Natural killer cell (primary cell): ENCODE measurements around the gene AKAP13. TPM values are rescaled to one million over a fixed set of nuclear protein-coding genes. Genes with fewer than 3 reads are reported as not detected.

ENCODE experiments used
- ATAC-seq, 3 donors: fragments of 150-1000 bp in 2 of 3; fragments of 200-7000 bp in 1 of 3; cut with Tn5 transposase; 1 replicate in 1 of 3; 2 replicates in 2 of 3; pipeline ENCODE4 v1.10.0; 2021; ENCODE audit warnings: mild to moderate bottlenecking in 2 of 3, moderate library complexity in 2 of 3
- DNase-seq, 2 donors: peaks; one replicate each; pipeline versions ENCODE4 v3.0.0 to v3.0.0-alpha.2; 2013 to 2021; ENCODE audit warnings: mixed read lengths in 1 of 2
- H3K27ac ChIP-seq: one replicate; pipeline ENCODE4 v1.5.1; 2013; ENCODE audit warnings: mild to moderate bottlenecking, low read length
- H3K27me3 ChIP-seq: one replicate; pipeline ENCODE4 v1.6.1; 2013; ENCODE audit warnings: low read length; ENCODE audit not compliant: control insufficient read depth, insufficient read depth
- H3K36me3 ChIP-seq: one replicate; pipeline ENCODE4 v1.6.1; 2013; ENCODE audit warnings: low read length; ENCODE audit not compliant: control insufficient read depth, insufficient read depth
- H3K4me1 ChIP-seq: one replicate; pipeline ENCODE4 v1.6.1; 2013; ENCODE audit warnings: low read length; ENCODE audit not compliant: control insufficient read depth, insufficient read depth
- H3K4me3 ChIP-seq: one replicate; pipeline ENCODE4 v1.5.1; 2013; ENCODE audit warnings: low read length
- H3K9me3 ChIP-seq: one replicate; pipeline ENCODE4 v1.6.1; 2013; ENCODE audit warnings: low read length; ENCODE audit not compliant: control insufficient read depth, insufficient read depth
- H3K27ac Mint-ChIP-seq, 2 donors: one replicate each; pipeline ENCODE4 v1.8.0; 2022; ENCODE audit warnings: mild to moderate bottlenecking in 2 of 2, mixed read lengths in 2 of 2, moderate library complexity in 1 of 2
- H3K27me3 Mint-ChIP-seq, 2 donors: one replicate each; pipeline ENCODE4 v1.8.0; 2022; ENCODE audit warnings: low read depth in 2 of 2, mixed read lengths in 2 of 2
- H3K36me3 Mint-ChIP-seq: one replicate; pipeline ENCODE4 v1.8.0; 2022; ENCODE audit warnings: mixed read lengths
- H3K4me1 Mint-ChIP-seq, 2 donors: one replicate each; pipeline ENCODE4 v1.8.0; 2022; ENCODE audit warnings: mixed read lengths in 2 of 2
- H3K4me3 Mint-ChIP-seq: one replicate; pipeline ENCODE4 v1.8.0; 2022; ENCODE audit warnings: mild to moderate bottlenecking, moderate library complexity, mixed read lengths
- H3K9me3 Mint-ChIP-seq, 2 donors: one replicate each; pipeline ENCODE4 v1.8.0; 2022; ENCODE audit warnings: mixed read lengths in 2 of 2
- whole genome bisulfite sequencing: methylation state at CpG from one replicate; pipeline ENCODE4 v1.1.7; 2013; ENCODE audit warnings: missing lambda C conversion rate; ENCODE audit not compliant: insufficient coverage; 5-methylcytosine and 5-hydroxymethylcytosine counted together
- intact Hi-C: fragments of 100-400 bp; cut with micrococcal nuclease; formaldehyde crosslinking; loops from one replicate; pipeline ENCODE4 v1.14.2; 2022
- total RNA-seq, 4 donors: library from RNA; stranded (reverse); fragments of 120-200 nt in 1 of 4; gene quantifications; one replicate each; pipeline versions ENCODE4 v1.2.3 to v1.2.4, GENCODE V29; 2013 to 2022
- TF ChIP-seq, protein P1 (sequence below): fragments of 200-600 bp; IDR thresholded peaks from one replicate; pipeline ENCODE4 v1.8.0; 2022; ENCODE audit warnings: antibody characterized with exemption

The AKAP13 gene
- total RNA-seq, 3 donors from 2014 or later (not counting 1 experiment from before 2014, with no cell fraction given) = 573 to 661 (median 647) TPM

DNA sequence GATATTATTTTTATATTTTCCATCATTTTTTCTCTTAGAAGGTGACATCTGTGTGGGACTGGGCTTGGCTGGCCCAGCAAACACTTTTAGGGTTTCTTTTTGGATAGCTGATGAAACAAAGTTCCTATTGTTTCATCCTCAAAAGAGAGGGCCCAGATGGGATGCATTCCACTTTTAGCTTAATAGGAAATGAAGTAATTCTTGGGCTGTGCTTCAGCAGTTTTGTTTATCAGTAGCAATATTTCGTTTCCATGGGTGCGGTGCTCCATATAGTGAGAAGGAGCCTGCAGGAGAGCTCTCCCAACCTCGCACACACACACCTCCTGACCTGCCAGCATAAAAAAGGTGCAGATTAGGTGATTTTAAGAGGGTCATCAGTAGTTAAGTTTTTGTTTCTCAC lies 147.5 kb downstream of the AKAP13 start:
- peaks cover 2% of the 10 kb centered on the region for H3K36me3 ChIP-seq
- no peak overlapping the region for H3K4me3 Mint-ChIP-seq
- no peaks in the 10 kb centered on the region for H3K9me3 ChIP-seq
- no peak for ATAC-seq
- no peaks in the 10 kb centered on the region for H3K27me3 ChIP-seq
- H3K4me3 ChIP-seq = no peak overlapping the region
- intact Hi-C loops = loop anchor here (1.0 kb wide), 1 partner anchor 12 kb away; no protein-coding TSS in a partner anchor
- no peaks in the 10 kb centered on the region for H3K27me3 Mint-ChIP-seq
- no peaks in the 10 kb centered on the region for H3K9me3 Mint-ChIP-seq
- WGBS = no CpG with 5 or more reads among the region's 3 CpGs
- H3K27ac Mint-ChIP-seq = no peak overlapping the region
- peaks cover 25 to 33% of the 10 kb centered on the region in 2 donors for H3K4me1 Mint-ChIP-seq
- no peaks in the 10 kb centered on the region for H3K36me3 Mint-ChIP-seq
- H3K4me1 ChIP-seq = peaks cover 8% of the 10 kb centered on the region
- no peak for DNase-seq
- TF ChIP-seq, protein P1, sequence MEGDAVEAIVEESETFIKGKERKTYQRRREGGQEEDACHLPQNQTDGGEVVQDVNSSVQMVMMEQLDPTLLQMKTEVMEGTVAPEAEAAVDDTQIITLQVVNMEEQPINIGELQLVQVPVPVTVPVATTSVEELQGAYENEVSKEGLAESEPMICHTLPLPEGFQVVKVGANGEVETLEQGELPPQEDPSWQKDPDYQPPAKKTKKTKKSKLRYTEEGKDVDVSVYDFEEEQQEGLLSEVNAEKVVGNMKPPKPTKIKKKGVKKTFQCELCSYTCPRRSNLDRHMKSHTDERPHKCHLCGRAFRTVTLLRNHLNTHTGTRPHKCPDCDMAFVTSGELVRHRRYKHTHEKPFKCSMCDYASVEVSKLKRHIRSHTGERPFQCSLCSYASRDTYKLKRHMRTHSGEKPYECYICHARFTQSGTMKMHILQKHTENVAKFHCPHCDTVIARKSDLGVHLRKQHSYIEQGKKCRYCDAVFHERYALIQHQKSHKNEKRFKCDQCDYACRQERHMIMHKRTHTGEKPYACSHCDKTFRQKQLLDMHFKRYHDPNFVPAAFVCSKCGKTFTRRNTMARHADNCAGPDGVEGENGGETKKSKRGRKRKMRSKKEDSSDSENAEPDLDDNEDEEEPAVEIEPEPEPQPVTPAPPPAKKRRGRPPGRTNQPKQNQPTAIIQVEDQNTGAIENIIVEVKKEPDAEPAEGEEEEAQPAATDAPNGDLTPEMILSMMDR = no peak
- no peak overlapping the region for H3K27ac ChIP-seq

DNA sequence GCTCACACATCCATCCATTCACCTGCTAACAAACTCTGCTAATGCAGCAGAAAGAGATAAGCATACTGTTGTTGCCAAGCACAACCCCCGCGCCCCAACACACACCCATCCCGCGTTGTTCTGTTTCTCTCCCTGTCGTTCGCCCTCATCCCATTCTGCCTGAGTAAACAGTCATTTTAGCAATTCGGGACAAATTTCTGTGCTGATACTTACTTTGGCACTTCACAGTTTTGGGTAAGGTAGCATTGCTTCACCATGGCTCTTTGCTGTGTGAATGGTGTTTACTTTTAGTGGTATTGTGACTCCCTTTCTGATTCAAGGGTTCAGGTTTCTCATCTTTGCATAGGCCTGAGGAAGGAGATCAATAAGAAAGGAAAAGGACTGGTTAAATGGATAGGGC lies 149.7 kb downstream of the AKAP13 start:
- TF ChIP-seq, protein P1 = no peak
- DNase-seq (no peak), ATAC-seq (no peak)
- Histone ChIP-seq H3K4me1 (peaks cover 20% of the 10 kb centered on the region), H3K27me3 (no peaks in the 10 kb centered on the region), H3K36me3 (peaks cover 2% of the 10 kb centered on the region), H3K27ac (no peak overlapping the region), H3K9me3 (no peaks in the 10 kb centered on the region), H3K4me3 (no peak overlapping the region)
- H3K4me3 Mint-ChIP-seq = no peak overlapping the region
- H3K27ac Mint-ChIP-seq = no peak overlapping the region
- H3K27me3 Mint-ChIP-seq = no peaks in the 10 kb centered on the region
- H3K9me3 Mint-ChIP-seq = no peaks in the 10 kb centered on the region
- WGBS = 96% methylated on average over 6 of the region's 7 CpGs
- no peaks in the 10 kb centered on the region for H3K36me3 Mint-ChIP-seq
- intact Hi-C loops = no loop called here
- peaks cover 33 to 42% of the 10 kb centered on the region in 2 donors for H3K4me1 Mint-ChIP-seq

DNA sequence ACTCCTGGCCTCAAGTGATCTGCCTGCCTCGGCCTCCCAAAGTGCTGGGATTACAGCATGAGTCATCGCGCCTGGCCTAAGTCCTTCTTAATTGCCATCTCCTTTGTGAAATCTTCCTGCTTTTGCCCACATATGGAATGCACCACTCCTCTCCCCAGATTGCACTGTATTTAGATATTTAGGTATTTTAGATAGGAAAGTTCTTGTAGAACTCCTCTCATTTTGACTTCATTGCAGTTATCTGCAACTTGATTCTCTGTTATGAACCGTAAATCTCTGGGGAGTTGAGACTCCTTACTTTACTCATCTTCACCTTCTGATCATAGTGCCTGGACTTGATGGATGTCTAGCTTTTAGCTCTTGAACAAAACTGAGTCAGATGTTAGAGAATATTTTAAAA lies 150.7 kb downstream of the AKAP13 start:
- Histone ChIP-seq H3K27me3 (no peaks in the 10 kb centered on the region), H3K9me3 (no peaks in the 10 kb centered on the region), H3K36me3 (peaks cover 2% of the 10 kb centered on the region), H3K4me1 (peaks cover 27% of the 10 kb centered on the region), H3K4me3 (no peak overlapping the region), H3K27ac (no peak overlapping the region)
- DNase-seq = no peak
- Mint-ChIP-seq H3K4me3 (no peak overlapping the region), H3K27me3 (no peaks in the 10 kb centered on the region), H3K27ac (no peak overlapping the region), H3K9me3 (no peaks in the 10 kb centered on the region), H3K4me1 (peaks cover 36 to 45% of the 10 kb centered on the region in 2 donors), H3K36me3 (no peaks in the 10 kb centered on the region)
- TF ChIP-seq, protein P1 = no peak
- no peak for ATAC-seq
- 91% methylated on average over 4 of the region's 4 CpGs for WGBS
- intact Hi-C loops = no loop called here

DNA sequence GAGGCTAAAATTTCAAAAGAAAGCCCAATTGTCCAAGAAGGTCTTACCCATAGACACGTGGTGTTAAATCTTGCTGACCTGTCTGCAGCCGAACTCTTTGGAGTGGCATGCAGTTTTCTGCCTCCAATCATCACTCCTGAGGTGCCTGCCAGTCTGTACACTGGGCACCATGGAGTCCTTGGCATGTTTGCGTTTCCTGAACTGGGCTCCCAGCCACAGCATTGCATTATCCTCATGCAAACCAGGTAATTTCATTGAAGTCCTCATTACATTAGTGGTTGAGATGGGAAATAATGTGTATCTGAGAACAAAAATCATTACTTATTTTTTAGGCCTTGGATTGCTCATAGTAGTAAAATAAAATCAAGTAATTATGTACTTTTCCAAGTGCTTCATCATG lies 152.3 kb downstream of the AKAP13 start:
- DNase-seq (no peak), ATAC-seq (no peak)
- no peaks in the 10 kb centered on the region for H3K9me3 Mint-ChIP-seq
- no peaks in the 10 kb centered on the region for H3K36me3 Mint-ChIP-seq
- Histone ChIP-seq H3K9me3 (no peaks in the 10 kb centered on the region), H3K27me3 (no peaks in the 10 kb centered on the region), H3K4me3 (no peak overlapping the region), H3K36me3 (peaks cover 2% of the 10 kb centered on the region), H3K4me1 (peaks cover 27% of the 10 kb centered on the region), H3K27ac (no peak overlapping the region)
- H3K4me3 Mint-ChIP-seq = peak overlapping the region; percentile 79
- H3K27ac Mint-ChIP-seq = peak overlapping the region; percentile 65 to 83
- no peaks in the 10 kb centered on the region for H3K27me3 Mint-ChIP-seq
- whole genome bisulfite sequencing = 81% methylated on average over 3 of the region's 3 CpGs
- TF ChIP-seq, protein P1 = no peak
- intact Hi-C loops = no loop called here
- H3K4me1 Mint-ChIP-seq = peaks cover 44 to 50% of the 10 kb centered on the region in 2 donors
